ENCODE results near the gene DHRS4. TPM values are rescaled to one million over a fixed set of nuclear protein-coding genes. Genes with fewer than 3 reads are reported as not detected.

Gene DHRS4
- total and polyA plus RNA-seq, 9 donors = 16.6 to 38.8 (median 25.4) TPM

- no peaks in the 10 kb centered on the region for H3K36me3 ChIP-seq
- H3K27ac ChIP-seq = no peak overlapping the region
- peaks cover 10% of the 10 kb centered on the region for H3K4me1 ChIP-seq (ENCODE audit: insufficient read depth)
- intact Hi-C loops (cut with DNase I) = no loop called here
- TF ChIP-seq CTCF (IDR thresholded peaks at IDR 0.05) (no peak), EP300 (IDR thresholded peaks at IDR 0.05) (no peak), POLR2A (IDR thresholded peaks at IDR 0.05) (no peak)
- WGBS, 3 donors = 15 to 33% (median 19%) methylated on average over 2 of the region's 2 CpGs
- H3K27me3 ChIP-seq = no peaks in the 10 kb centered on the region
- no peak for DNase-seq
- no peak overlapping the region for H3K4me3 ChIP-seq
- no peaks in the 10 kb centered on the region for H3K9me3 ChIP-seq
Measured at GRCh38 chr14:23933742-23934128, 19.8 kb upstream of the DHRS4 start.

- TF ChIP-seq EP300 (IDR thresholded peaks at IDR 0.05) (no peak), CTCF (IDR thresholded peaks at IDR 0.05) (no peak), POLR2A (IDR thresholded peaks at IDR 0.05) (no peak)
- Histone ChIP-seq H3K4me1 (ENCODE audit: insufficient read depth) (peaks cover 10% of the 10 kb centered on the region), H3K36me3 (no peaks in the 10 kb centered on the region), H3K27ac (no peak overlapping the region), H3K9me3 (no peaks in the 10 kb centered on the region), H3K4me3 (no peak overlapping the region), H3K27me3 (no peaks in the 10 kb centered on the region)
- intact Hi-C loops (cut with DNase I) = no loop called here
- DNase-seq = no peak
- 72 to 87% (median 78%) methylated on average over 1 of the region's 1 CpG for WGBS, 3 donors
Measured at GRCh38 chr14:23935158-23935557, 18.4 kb upstream of the DHRS4 start.

DNA sequence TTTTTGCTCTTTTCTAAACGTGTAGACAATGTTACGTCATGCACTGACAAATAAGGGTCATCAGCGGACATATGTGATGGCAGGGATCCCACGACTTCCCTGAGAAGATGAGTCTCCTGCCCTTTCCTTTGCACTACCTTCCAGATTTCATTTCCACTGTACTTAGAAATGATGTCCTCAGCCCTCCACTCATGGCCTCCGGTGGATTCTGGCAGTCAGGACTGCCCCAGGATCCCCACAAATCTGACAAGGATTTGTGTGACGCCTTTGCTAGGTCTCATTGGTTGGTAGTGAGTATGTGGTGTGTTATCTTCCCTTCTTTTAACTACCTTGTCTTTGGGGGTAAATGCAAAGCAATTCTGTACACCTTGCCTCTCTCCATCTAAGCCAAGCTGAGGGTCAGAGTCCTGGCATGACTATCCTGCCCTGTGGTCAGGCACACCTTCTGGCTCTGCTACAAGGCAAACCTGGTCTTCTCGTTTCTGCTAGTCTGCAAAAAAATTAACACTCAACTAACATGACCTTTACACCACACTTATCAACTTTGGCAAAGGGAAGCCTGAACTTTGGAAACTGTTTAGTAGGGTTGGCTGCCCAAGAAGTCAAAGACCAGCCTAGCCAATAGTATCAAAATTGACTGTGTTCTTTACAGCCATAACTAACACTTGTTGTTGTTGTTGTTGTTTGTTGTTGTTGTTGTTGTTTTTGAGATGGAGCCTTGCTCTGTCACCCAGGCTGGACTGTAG lies 17.3 kb upstream of the DHRS4 start:
- Histone ChIP-seq H3K4me1 (ENCODE audit: insufficient read depth) (peaks cover 8% of the 10 kb centered on the region), H3K36me3 (no peaks in the 10 kb centered on the region), H3K4me3 (no peak overlapping the region), H3K27ac (no peak overlapping the region), H3K27me3 (no peaks in the 10 kb centered on the region), H3K9me3 (no peaks in the 10 kb centered on the region)
- DNase-seq = no peak
- 74 to 78% (median 76%) methylated on average over 7 of the region's 7 CpGs for WGBS, 3 donors
- intact Hi-C loops (cut with DNase I) = no loop called here
- no peak for TF ChIP-seq POLR2A (IDR thresholded peaks at IDR 0.05)
- TF ChIP-seq EP300 (IDR thresholded peaks at IDR 0.05) = no peak
- TF ChIP-seq CTCF (IDR thresholded peaks at IDR 0.05) = no peak

- Histone ChIP-seq H3K9me3 (no peaks in the 10 kb centered on the region), H3K4me1 (ENCODE audit: insufficient read depth) (peaks cover 8% of the 10 kb centered on the region), H3K4me3 (no peak overlapping the region), H3K36me3 (no peaks in the 10 kb centered on the region), H3K27me3 (no peaks in the 10 kb centered on the region), H3K27ac (no peak overlapping the region)
- intact Hi-C loops (cut with DNase I) = no loop called here
- DNase-seq = no peak
- 63 to 88% (median 79%) methylated on average over 2 of the region's 2 CpGs for WGBS, 3 donors
- no peak for TF ChIP-seq POLR2A (IDR thresholded peaks at IDR 0.05)
- no peak for TF ChIP-seq CTCF (IDR thresholded peaks at IDR 0.05)
- TF ChIP-seq EP300 (IDR thresholded peaks at IDR 0.05) = no peak
Measured at GRCh38 chr14:23937203-23937602, 16.4 kb upstream of the DHRS4 start.
